Panc1 (cell line): ENCODE data around the gene SSC5D.

Experiments used
- POLR2AphosphoS5 ChIP-seq: IDR thresholded peaks from 2 replicates; pipeline ENCODE4 v1.6.1; 2012; ENCODE audit warnings: mild to moderate bottlenecking, low read depth, low read length, moderate library complexity
- TCF7L2 ChIP-seq: IDR thresholded peaks from 2 replicates; pipeline ENCODE4 v1.6.1; 2011; ENCODE audit warnings: mild to moderate bottlenecking, low read depth, low read length, inconsistent platforms
- TF ChIP-seq, protein P1 (sequence below): fragments of 450-650 bp; IDR thresholded peaks from 2 replicates; pipeline ENCODE4 v1.5.1; 2017; ENCODE audit warnings: mild to moderate bottlenecking
- TF ChIP-seq, protein P2 (sequence below), 2 experiments: IDR thresholded peaks; 2 replicates each; pipeline ENCODE4 v1.6.1; 2011 to 2012; ENCODE audit warnings: low read depth in 2 of 2, control low read depth in 1 of 2, low read length in 1 of 2, mild to moderate bottlenecking in 1 of 2, moderate library complexity in 1 of 2; ENCODE audit not compliant: insufficient read depth in 1 of 2

DNA sequence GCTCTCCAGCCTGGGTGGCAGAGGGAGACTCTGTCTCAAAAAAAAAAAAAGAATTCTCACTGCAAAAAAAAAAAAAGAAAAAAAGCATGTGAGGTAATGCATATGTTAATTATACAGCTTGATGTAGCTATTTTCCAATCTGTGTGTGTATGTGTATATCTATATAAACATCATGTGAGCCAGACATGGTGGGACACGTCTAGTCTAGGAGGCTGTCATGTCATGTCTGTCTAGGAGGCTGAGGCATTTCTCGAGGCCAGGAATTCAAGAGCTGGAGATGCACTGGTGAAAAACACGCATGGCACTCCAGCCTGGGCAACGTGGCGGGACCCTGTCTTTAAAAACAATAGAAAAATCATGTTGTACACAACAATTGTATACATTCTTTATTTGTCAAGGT is 64.0 kb downstream of the SSC5D start:
- TF ChIP-seq, protein P1, sequence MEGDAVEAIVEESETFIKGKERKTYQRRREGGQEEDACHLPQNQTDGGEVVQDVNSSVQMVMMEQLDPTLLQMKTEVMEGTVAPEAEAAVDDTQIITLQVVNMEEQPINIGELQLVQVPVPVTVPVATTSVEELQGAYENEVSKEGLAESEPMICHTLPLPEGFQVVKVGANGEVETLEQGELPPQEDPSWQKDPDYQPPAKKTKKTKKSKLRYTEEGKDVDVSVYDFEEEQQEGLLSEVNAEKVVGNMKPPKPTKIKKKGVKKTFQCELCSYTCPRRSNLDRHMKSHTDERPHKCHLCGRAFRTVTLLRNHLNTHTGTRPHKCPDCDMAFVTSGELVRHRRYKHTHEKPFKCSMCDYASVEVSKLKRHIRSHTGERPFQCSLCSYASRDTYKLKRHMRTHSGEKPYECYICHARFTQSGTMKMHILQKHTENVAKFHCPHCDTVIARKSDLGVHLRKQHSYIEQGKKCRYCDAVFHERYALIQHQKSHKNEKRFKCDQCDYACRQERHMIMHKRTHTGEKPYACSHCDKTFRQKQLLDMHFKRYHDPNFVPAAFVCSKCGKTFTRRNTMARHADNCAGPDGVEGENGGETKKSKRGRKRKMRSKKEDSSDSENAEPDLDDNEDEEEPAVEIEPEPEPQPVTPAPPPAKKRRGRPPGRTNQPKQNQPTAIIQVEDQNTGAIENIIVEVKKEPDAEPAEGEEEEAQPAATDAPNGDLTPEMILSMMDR: no peak
- no peak for TF ChIP-seq POLR2AphosphoS5
- TF ChIP-seq, protein P2, sequence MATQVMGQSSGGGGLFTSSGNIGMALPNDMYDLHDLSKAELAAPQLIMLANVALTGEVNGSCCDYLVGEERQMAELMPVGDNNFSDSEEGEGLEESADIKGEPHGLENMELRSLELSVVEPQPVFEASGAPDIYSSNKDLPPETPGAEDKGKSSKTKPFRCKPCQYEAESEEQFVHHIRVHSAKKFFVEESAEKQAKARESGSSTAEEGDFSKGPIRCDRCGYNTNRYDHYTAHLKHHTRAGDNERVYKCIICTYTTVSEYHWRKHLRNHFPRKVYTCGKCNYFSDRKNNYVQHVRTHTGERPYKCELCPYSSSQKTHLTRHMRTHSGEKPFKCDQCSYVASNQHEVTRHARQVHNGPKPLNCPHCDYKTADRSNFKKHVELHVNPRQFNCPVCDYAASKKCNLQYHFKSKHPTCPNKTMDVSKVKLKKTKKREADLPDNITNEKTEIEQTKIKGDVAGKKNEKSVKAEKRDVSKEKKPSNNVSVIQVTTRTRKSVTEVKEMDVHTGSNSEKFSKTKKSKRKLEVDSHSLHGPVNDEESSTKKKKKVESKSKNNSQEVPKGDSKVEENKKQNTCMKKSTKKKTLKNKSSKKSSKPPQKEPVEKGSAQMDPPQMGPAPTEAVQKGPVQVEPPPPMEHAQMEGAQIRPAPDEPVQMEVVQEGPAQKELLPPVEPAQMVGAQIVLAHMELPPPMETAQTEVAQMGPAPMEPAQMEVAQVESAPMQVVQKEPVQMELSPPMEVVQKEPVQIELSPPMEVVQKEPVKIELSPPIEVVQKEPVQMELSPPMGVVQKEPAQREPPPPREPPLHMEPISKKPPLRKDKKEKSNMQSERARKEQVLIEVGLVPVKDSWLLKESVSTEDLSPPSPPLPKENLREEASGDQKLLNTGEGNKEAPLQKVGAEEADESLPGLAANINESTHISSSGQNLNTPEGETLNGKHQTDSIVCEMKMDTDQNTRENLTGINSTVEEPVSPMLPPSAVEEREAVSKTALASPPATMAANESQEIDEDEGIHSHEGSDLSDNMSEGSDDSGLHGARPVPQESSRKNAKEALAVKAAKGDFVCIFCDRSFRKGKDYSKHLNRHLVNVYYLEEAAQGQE (IDR thresholded peaks at IDR 0.05; ENCODE audit: insufficient read depth in 1 of 2, low read depth in 2 of 2, low read length in 1 of 2): no peak
- no peak for TF ChIP-seq TCF7L2
